Putamen (tissue), 1 donor: ENCODE data around the gene MRAS.
"Not testable (repeated sequence)": the region's sequence is repeated elsewhere in the genome, so short reads cannot be mapped to it uniquely, and the experiment has no call there.

Source experiments
- DNase-seq: peaks from one replicate; pipeline ENCODE4 v3.0.0-alpha.2; 2016; ENCODE audit warnings: low spot score

MRAS gene

GRCh38 chr3:138389841-138390581, 41.6 kb downstream of the MRAS start:
- peak; percentile 70 for DNase-seq

DNA sequence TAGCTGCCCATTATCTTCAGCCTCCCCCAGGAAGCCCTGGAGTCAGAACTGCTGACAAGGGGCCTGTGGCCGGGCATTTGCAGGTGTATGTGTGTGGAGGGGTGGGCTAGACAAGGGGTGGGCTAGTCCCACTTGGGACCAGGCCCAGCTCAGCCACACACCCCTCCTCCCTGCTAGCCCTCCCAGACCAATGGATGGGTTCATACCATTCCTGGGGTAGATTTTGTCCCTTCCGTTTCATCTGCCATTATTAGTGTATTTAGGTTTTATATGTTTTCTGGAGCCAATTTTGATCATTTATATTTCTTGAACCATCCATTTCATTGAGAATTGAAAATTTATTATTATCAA, 42.2 kb downstream of the MRAS start:
- no peak for DNase-seq

DNA sequence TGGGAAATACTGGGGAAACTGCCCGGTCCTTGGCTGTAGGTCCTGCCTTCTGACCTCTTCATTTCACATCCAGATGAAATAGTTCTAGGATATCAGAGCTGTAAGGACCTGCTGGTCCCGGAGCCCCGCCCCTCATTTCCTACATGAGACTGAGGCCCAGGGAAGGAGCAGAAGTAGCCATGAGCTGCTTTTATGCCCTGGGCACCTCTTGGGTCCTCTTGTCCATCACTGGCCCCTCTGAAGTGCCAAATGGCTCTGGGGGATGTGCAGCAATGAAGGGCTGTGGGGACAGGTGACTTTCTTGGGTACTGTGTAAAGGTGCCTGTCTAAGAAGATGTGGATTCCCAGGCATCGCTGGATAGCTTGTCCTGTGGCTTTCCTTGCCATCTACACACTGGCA, 45.8 kb downstream of the MRAS start:
- DNase-seq: no peak

GRCh38 chr3:138394686-138395085, 46.3 kb downstream of the MRAS start:
- DNase-seq: no peak

DNA sequence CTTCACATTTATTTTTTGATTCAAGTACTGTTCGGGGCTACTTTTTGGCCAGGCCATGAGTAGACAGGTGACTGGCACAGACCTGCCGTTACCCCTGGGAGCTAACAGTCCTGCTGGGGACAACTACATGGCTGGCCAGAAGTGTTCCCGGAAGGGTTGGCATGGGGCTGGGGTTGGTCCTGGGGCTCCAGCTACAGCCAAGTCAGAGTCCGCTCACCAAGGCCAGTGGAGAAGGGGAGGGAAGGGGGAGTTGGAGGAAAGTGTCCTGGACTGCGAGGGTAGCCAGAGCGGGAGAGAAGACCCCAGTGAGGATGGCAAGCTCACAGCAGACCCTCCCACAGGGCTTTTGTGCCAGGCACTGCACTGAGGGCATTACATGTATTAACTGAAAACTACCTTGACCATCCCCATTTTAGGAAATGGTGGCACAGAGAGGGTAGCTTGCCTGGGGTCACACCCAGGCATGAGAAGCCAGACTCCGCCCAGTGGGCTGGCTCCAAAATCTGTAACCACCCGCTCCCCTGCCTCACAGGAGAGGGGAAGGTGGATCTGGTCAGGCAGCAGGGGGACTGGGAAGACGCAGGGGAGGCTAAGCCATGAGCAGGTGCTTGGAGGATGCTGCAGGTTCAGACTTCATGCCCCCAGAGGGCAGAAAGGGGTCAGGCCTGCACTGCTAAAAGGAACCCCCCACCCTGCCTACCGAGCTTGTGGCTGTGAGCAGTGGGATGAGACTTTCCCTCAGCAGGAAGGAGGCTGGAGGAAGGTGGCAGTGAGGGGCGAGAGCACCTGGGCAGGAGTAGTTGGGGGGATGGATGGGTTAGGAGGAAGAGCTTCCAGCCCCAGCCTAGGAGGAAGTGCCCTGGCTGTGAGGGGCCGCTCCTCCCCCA, 47.7 kb downstream of the MRAS start:
- no peak for DNase-seq

- no peak for DNase-seq
These were observed 48.5 kb downstream of the MRAS start for GRCh38 chr3:138396752-138397410.

DNA sequence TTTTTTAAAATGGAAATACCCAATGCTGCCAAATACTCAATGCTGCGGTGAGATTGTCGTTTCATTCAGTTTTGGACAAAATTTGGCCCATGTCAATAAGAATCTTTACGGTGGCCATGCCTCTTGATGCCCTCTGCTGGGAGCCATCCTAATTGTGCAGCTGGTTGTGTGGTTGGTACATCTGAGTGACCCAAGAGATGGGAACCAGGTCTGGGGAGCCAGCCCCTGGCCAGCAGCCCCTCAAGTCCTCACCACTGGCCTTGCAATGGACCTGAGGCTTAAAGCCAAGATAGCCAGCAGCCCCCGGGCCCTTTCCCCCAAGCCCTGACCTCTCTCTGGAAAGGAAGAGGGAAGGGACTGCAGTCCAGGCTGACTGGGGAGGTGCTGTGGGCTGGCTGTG, 49.6 kb downstream of the MRAS start:
- peak; percentile 34 for DNase-seq

GRCh38 chr3:138398791-138399575, 50.6 kb downstream of the MRAS start:
- no peak for DNase-seq

GRCh38 chr3:138399766-138400165, 51.4 kb downstream of the MRAS start:
- no peak for DNase-seq

DNA sequence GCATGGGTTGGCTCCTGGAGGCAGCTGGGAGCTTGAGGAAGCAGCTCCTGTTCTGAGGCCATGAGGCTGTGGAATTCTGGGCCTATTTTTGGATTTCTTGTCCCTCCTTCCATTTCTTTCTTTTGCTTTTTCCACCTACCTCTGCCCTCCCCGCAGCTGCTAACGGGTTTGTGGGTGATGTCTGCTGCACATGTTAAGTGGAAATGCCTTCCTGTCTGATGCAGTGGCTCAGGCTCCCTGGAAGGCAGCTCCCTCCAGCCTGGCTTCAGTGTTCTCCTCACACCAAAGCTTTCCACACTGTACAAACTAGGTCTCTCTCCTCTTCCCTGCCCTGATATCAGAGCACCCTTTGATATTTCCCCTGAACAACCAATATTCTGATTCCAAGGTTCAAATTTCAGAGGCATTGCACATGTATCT, 52.3 kb downstream of the MRAS start:
- DNase-seq: peak; percentile 72

DNA sequence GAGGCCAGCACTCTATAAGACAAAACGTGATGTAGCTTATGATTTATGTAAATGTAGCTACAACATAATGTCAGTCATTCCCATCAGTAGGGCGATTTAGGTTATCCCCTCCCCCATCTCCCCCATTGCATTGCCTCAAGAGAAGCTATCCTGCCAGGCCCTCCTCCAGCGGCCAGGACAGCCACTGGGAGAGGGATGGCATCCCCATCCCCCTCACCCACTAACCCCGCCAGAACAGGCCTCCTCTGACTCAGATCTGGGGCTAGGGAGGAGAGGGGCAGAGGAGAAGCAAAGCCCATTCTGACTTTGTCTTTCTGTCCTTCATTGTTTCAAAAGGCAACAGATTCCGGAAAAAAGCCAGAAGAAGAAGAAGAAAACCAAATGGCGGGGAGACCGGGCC, 53.5 kb downstream of the MRAS start:
- DNase-seq: no peak

DNA sequence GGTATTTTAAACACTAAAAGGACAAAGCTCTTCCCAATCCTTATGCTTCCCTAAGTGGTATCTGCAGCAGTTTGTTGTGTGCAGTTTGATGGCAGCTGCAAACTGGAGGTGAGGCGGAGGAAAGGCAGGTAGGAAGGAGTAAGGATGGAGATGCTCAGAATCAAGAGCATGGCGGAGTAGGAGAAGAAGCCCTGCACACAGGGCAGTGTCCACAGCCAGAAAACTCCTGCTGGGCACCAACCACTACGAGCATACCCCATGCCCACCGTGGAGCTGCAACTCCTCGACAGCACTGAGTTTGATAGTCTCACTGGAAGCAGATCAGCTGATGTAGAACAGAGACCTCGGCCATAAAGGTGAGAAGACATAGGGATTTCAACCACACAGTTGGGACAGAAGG, 55.7 kb downstream of the MRAS start:
- DNase-seq: no peak

- no peak for DNase-seq
These were observed 56.6 kb downstream of the MRAS start for GRCh38 chr3:138405001-138405400.

DNA sequence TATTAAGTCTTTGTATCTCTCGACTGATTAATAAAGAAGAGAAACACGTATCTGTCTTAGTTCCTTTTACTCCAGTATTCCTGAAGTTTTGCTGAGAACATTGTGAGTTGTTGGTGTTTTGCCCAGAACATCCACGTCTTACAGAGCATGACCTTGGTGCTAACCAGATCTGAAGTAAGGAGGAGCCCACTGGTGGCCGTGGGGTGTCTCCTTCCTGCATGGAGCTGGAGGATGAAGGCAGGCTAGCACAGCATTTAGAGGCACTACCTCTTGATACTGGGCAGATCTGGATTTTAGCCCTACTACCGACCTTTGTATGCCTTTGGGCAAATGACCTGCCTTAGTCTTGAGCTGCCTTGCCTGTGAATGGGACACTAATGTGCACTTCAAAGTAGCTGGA, 57.1 kb downstream of the MRAS start:
- DNase-seq: no peak

- DNase-seq: no peak
These were observed 58.2 kb downstream of the MRAS start for GRCh38 chr3:138406606-138407005.

DNA sequence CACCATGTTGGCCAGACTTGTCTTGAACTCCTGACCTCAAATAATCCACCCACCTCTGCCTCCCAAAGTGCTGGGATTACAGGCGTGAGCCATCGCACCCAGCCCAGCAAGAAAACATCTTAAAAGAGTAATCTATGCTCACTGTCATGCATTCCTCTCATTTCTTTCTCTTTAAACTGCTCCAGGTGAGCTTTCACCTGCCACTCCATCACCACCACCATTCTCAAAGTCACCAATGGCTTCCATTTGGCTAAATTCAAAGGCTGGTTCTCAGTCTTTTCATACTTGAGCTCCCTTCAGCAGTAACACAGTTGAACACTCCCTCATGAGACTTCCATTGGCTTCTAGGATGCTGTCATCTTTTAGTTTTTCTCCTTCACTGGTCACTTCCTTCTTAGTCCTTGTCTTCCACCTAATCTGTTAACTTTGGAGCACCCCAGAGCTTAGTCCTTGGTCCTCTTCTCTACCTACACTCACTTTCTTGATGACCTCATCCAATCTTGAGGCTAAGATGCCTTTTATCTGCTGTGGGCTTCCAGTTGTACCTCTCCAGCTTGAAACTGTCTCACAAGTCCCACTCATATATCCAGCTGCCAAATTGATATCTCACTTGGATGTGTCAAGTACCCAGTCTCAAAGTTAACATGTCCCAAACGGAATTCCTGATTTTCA, 59.0 kb downstream of the MRAS start:
- no peak for DNase-seq

GRCh38 chr3:138408751-138409570, 60.6 kb downstream of the MRAS start:
- DNase-seq: no peak

DNA sequence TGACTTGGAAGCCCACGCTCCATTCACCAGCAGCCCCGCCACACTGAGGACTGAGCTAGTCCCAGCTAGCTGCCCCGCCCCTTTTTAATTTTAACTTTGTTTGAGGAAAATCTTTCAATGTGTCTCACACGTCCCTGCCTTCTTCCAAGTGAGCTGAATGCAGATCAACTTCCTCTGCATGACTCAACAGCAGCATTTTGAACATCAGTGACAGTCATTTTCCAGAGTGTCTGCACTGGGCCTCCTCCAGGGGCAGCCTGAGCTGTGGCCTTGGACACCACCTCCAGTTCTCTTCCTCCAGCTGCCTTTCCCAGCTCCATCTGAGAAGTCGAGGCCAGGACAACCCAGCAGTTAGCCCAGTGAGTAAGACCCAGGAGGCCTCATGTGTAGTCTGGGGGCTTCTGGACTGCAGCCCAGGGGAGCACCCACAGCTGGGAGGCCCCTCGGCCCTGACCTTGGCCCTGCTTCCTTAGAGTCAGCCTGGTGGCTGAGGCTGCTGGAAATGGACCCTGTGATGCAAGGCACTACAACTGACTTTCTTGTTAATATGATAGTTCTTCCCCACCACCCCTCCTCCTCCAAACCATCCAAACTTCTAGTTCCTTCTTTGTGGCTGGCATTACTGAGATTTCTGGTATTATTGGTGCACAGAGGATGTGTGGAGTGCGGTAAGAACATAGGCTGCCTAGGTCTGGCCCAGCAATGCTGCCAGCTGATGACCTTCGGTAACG, 64.6 kb downstream of the MRAS start:
- DNase-seq: peak; percentile 53

GRCh38 chr3:138416236-138416635, 67.9 kb downstream of the MRAS start:
- not testable (repeated sequence) for DNase-seq

GRCh38 chr3:138417559-138417982, 69.2 kb downstream of the MRAS start:
- peak; percentile 69 for DNase-seq
